CD4-positive, alpha-beta memory T cell (primary cell): Measurements from ENCODE around the gene DYTN. TPM values are rescaled to one million over a fixed set of nuclear protein-coding genes. Genes with fewer than 3 reads are reported as not detected.
A peak's percentile ranks its signal among the peaks of the same experiment; 100 is the strongest.

Experiments
- CTCF ChIA-PET: fragments of 350-600 bp; sonication (Branson Sonifier 250); formaldehyde crosslinking; loops from one replicate; lab custom pipeline; 2021; ENCODE audit warnings: inconsistent platforms; ENCODE audit not compliant: partially characterized antibody; lab: Charles Lee
- POLR2A ChIA-PET: fragments of 350-600 bp; sonication (Branson Sonifier 250); formaldehyde crosslinking; loops from one replicate; lab custom pipeline; 2021; ENCODE audit not compliant: partially characterized antibody; lab: Charles Lee
- DNase-seq, 5 donors: peaks; one replicate each; pipeline versions ENCODE4 v3.0.0 to v3.0.0-alpha.2; 2020 to 2022; ENCODE audit warnings: mixed read lengths in 1 of 5
- H3K27ac ChIP-seq: one replicate; pipeline ENCODE4 v1.7.0; 2013; ENCODE audit warnings: low read depth, low read length
- H3K27me3 ChIP-seq: 2 replicates; pipeline ENCODE4 v1.7.0; 2013; ENCODE audit warnings: mild to moderate bottlenecking, low read length, moderate library complexity; ENCODE audit not compliant: insufficient read depth
- H3K36me3 ChIP-seq: 2 replicates; pipeline ENCODE4 v1.7.0; 2013; ENCODE audit warnings: mild to moderate bottlenecking, low read length, moderate library complexity; ENCODE audit not compliant: insufficient read depth
- H3K4me1 ChIP-seq: 2 replicates; pipeline ENCODE4 v1.7.0; 2013; ENCODE audit warnings: mild to moderate bottlenecking, low read length, moderate library complexity; ENCODE audit not compliant: insufficient read depth
- H3K4me3 ChIP-seq, 2 donors: one replicate each; pipeline ENCODE4 v1.7.0; 2013; ENCODE audit warnings: low read length in 2 of 2, mild to moderate bottlenecking in 1 of 2
- H3K9me3 ChIP-seq, 2 donors: one replicate each; pipeline ENCODE4 v1.7.0; 2013; ENCODE audit warnings: low read length in 2 of 2, control low read depth in 1 of 2; ENCODE audit not compliant: control insufficient read depth in 1 of 2
- H3K27ac Mint-ChIP-seq, 7 donors: one replicate each; pipeline ENCODE4 v1.8.0; 2020 to 2021; ENCODE audit warnings: mixed read lengths in 7 of 7, mild to moderate bottlenecking in 6 of 7, inconsistent platforms in 3 of 7, moderate library complexity in 3 of 7
- H3K27me3 Mint-ChIP-seq, 2 donors: one replicate each; pipeline ENCODE4 v1.8.0; 2020 to 2021; ENCODE audit warnings: mixed read lengths in 2 of 2
- H3K36me3 Mint-ChIP-seq, 2 donors: one replicate each; pipeline ENCODE4 v1.8.0; 2020 to 2021; ENCODE audit warnings: mixed read lengths in 2 of 2, inconsistent platforms in 1 of 2, mild to moderate bottlenecking in 1 of 2
- H3K4me1 Mint-ChIP-seq, 4 donors: one replicate each; pipeline ENCODE4 v1.8.0; 2020 to 2021; ENCODE audit warnings: mixed read lengths in 4 of 4, mild to moderate bottlenecking in 1 of 4
- H3K4me3 Mint-ChIP-seq, 8 donors: one replicate each; pipeline ENCODE4 v1.8.0; 2020 to 2021; ENCODE audit warnings: mixed read lengths in 8 of 8, mild to moderate bottlenecking in 7 of 8, moderate library complexity in 6 of 8, inconsistent platforms in 3 of 8
- H3K9me3 Mint-ChIP-seq, 8 donors: one replicate each; pipeline ENCODE4 v1.8.0; 2020 to 2021; ENCODE audit warnings: mixed read lengths in 8 of 8, mild to moderate bottlenecking in 5 of 8, inconsistent platforms in 3 of 8, moderate library complexity in 1 of 8
- intact Hi-C: fragments of 100-400 bp; cut with micrococcal nuclease; formaldehyde crosslinking; loops from one replicate; pipeline ENCODE4 v1.15.1; 2023
- polyA plus RNA-seq, 2 donors: library from polyadenylated mRNA; unstranded; fragments of 300-500 nt; fragmentation: Illumina TruSeq; gene quantifications; one replicate each; pipeline ENCODE4 v1.2.3, GENCODE V29; 2021
- total RNA-seq, 2 experiments: library from RNA; stranded (reverse); gene quantifications; one replicate each; pipeline ENCODE4 v1.2.3, GENCODE V29; 2021

The DYTN gene
- total and polyA plus RNA-seq, 4 experiments from 2014 or later: not detected

- Histone ChIP-seq H3K27ac (no peak overlapping the region), H3K9me3 (no peaks in the 10 kb centered on the region), H3K36me3 (no peaks in the 10 kb centered on the region), H3K4me3 (no peak overlapping the region), H3K4me1 (no peaks in the 10 kb centered on the region), H3K27me3 (no peaks in the 10 kb centered on the region)
- H3K27me3 Mint-ChIP-seq: peaks cover 12 to 17% of the 10 kb centered on the region in 2 donors
- H3K27ac Mint-ChIP-seq: no peak overlapping the region
- no peaks in the 10 kb centered on the region for H3K4me1 Mint-ChIP-seq
- no peaks in the 10 kb centered on the region for H3K9me3 Mint-ChIP-seq
- intact Hi-C loops: no loop called here
- CTCF ChIA-PET: no interaction called here
- POLR2A ChIA-PET: no interaction called here
- DNase-seq: no peak
- H3K4me3 Mint-ChIP-seq: no peak overlapping the region
- H3K36me3 Mint-ChIP-seq: no peaks in the 10 kb centered on the region
These were observed 47.5 kb downstream of the DYTN start for GRCh38 chr2:206670531-206671319.

- POLR2A ChIA-PET: no interaction called here
- Mint-ChIP-seq H3K4me1 (no peaks in the 10 kb centered on the region), H3K27ac (no peak overlapping the region)
These were observed 52.9 kb downstream of the DYTN start for GRCh38 chr2:206665251-206665650.

GRCh38 chr2:206657087-206657486, 61.1 kb downstream of the DYTN start:
- Histone ChIP-seq H3K36me3 (no peaks in the 10 kb centered on the region), H3K4me3 (no peak overlapping the region), H3K27me3 (no peaks in the 10 kb centered on the region), H3K4me1 (no peaks in the 10 kb centered on the region), H3K9me3 (no peaks in the 10 kb centered on the region), H3K27ac (no peak overlapping the region)
- no peak for DNase-seq
- intact Hi-C loops: no loop called here
- CTCF ChIA-PET: interaction anchor here (0.6 kb wide), 1 partner anchor 38 kb away, joined by 4 read pairs; no protein-coding TSS in a partner anchor
- H3K4me1 Mint-ChIP-seq: no peaks in the 10 kb centered on the region
- POLR2A ChIA-PET: no interaction called here
- peaks cover 0 to 7% of the 10 kb centered on the region in 2 donors for H3K27me3 Mint-ChIP-seq
- no peak overlapping the region for H3K4me3 Mint-ChIP-seq
- H3K36me3 Mint-ChIP-seq: peaks cover 0 to 5% of the 10 kb centered on the region in 2 donors
- no peak overlapping the region for H3K27ac Mint-ChIP-seq
- H3K9me3 Mint-ChIP-seq: peaks cover 3 to 21% (median 12%) of the 10 kb centered on the region in 8 donors

More at GRCh38 chr2:206665251-206665650, 52.9 kb downstream of the DYTN start:
- intact Hi-C loops: no loop called here
- H3K36me3 Mint-ChIP-seq: no peaks in the 10 kb centered on the region
- H3K4me3 ChIP-seq: no peak overlapping the region
- CTCF ChIA-PET: no interaction called here
- no peak for DNase-seq
- no peaks in the 10 kb centered on the region for H3K27me3 ChIP-seq
- no peaks in the 10 kb centered on the region for H3K36me3 ChIP-seq
- H3K9me3 ChIP-seq: no peaks in the 10 kb centered on the region
- peaks cover 9 to 17% of the 10 kb centered on the region in 2 donors for H3K27me3 Mint-ChIP-seq
- H3K4me1 ChIP-seq: no peaks in the 10 kb centered on the region
- H3K27ac ChIP-seq: no peak overlapping the region
- H3K4me3 Mint-ChIP-seq: no peak overlapping the region
- peaks cover 0 to 3% (median 0%) of the 10 kb centered on the region in 8 donors for H3K9me3 Mint-ChIP-seq

- no peaks in the 10 kb centered on the region for H3K4me1 ChIP-seq
- no peak overlapping the region for H3K27ac ChIP-seq
- H3K4me3 Mint-ChIP-seq: no peak overlapping the region
- no peaks in the 10 kb centered on the region for H3K36me3 Mint-ChIP-seq
- H3K27ac Mint-ChIP-seq: no peak overlapping the region
- DNase-seq: no peak
- H3K4me1 Mint-ChIP-seq: no peaks in the 10 kb centered on the region
- ChIA-PET CTCF (interaction anchor here (0.5 kb wide), 1 partner anchor 323 kb away, joined by 3 read pairs; no protein-coding TSS in a partner anchor), POLR2A (no interaction called here)
- no peak overlapping the region for H3K4me3 ChIP-seq
- H3K27me3 ChIP-seq: no peaks in the 10 kb centered on the region
- no peaks in the 10 kb centered on the region for H3K9me3 ChIP-seq
- H3K27me3 Mint-ChIP-seq: peaks cover 5 to 13% of the 10 kb centered on the region in 2 donors
- H3K36me3 ChIP-seq: no peaks in the 10 kb centered on the region
- intact Hi-C loops: no loop called here
- no peaks in the 10 kb centered on the region for H3K9me3 Mint-ChIP-seq
These were observed 70.2 kb downstream of the DYTN start for GRCh38 chr2:206647985-206648384.

- ChIA-PET CTCF (no interaction called here), POLR2A (no interaction called here)
- Histone ChIP-seq H3K27me3 (peaks cover 10% of the 10 kb centered on the region), H3K36me3 (no peaks in the 10 kb centered on the region), H3K4me1 (no peaks in the 10 kb centered on the region), H3K4me3 (no peak within 1 kb of the TSS), H3K9me3 (no peaks in the 10 kb centered on the region), H3K27ac (no peak within 1 kb of the TSS)
- Mint-ChIP-seq H3K9me3 (peaks cover 0 to 2% (median 0%) of the 10 kb centered on the region in 8 donors), H3K4me1 (peaks cover 0 to 4% (median 0%) of the 10 kb centered on the region in 4 donors), H3K27me3 (peaks cover 11 to 15% of the 10 kb centered on the region in 2 donors), H3K27ac (no peak within 1 kb of the TSS), H3K36me3 (no peaks in the 10 kb centered on the region), H3K4me3 (peak within 1 kb of the TSS in 1 of 8 donors; percentile 10)
- intact Hi-C loops: no loop called here
- DNase-seq: peak in 1 of 5 donors; percentile 4
These were observed 75.8 kb downstream of the DYTN start, which contains the start of gene FAM237A for GRCh38 chr2:206642075-206643025. Gene FAM237A, plus strand, starts transcription at chr2:206642487. Its CDS starts 1,750 bp downstream, at chr2:206644237.

GRCh38 chr2:206641226-206641625, 77.0 kb downstream of the DYTN start:
- no peaks in the 10 kb centered on the region for H3K9me3 ChIP-seq
- no peaks in the 10 kb centered on the region for H3K4me1 ChIP-seq
- intact Hi-C loops: no loop called here
- H3K27ac ChIP-seq: no peak overlapping the region
- H3K36me3 Mint-ChIP-seq: no peaks in the 10 kb centered on the region
- POLR2A ChIA-PET: no interaction called here
- no peak for DNase-seq
- no peak overlapping the region for H3K4me3 Mint-ChIP-seq
- H3K4me1 Mint-ChIP-seq: peaks cover 0 to 4% (median 0%) of the 10 kb centered on the region in 4 donors
- peaks cover 0 to 2% (median 0%) of the 10 kb centered on the region in 8 donors for H3K9me3 Mint-ChIP-seq
- H3K4me3 ChIP-seq: no peak overlapping the region
- CTCF ChIA-PET: no interaction called here
- H3K27ac Mint-ChIP-seq: no peak overlapping the region
- no peaks in the 10 kb centered on the region for H3K36me3 ChIP-seq
- H3K27me3 Mint-ChIP-seq: peaks cover 11 to 15% of the 10 kb centered on the region in 2 donors
- peaks cover 10% of the 10 kb centered on the region for H3K27me3 ChIP-seq

- H3K27ac ChIP-seq: no peak overlapping the region
- no peaks in the 10 kb centered on the region for H3K4me1 ChIP-seq
- peaks cover 10% of the 10 kb centered on the region for H3K27me3 ChIP-seq
- DNase-seq: no peak
- CTCF ChIA-PET: no interaction called here
- Mint-ChIP-seq H3K9me3 (peaks cover 0 to 2% (median 0%) of the 10 kb centered on the region in 8 donors), H3K4me1 (peaks cover 0 to 4% (median 0%) of the 10 kb centered on the region in 4 donors), H3K36me3 (no peaks in the 10 kb centered on the region), H3K27ac (no peak overlapping the region), H3K27me3 (peaks cover 11 to 16% of the 10 kb centered on the region in 2 donors), H3K4me3 (no peak overlapping the region)
- intact Hi-C loops: no loop called here
- H3K36me3 ChIP-seq: no peaks in the 10 kb centered on the region
- no peak overlapping the region for H3K4me3 ChIP-seq
- POLR2A ChIA-PET: no interaction called here
- no peaks in the 10 kb centered on the region for H3K9me3 ChIP-seq
These were observed 78.6 kb downstream of the DYTN start for GRCh38 chr2:206639636-206640035.
